Neural crest cell (in vitro differentiated cells): ENCODE results near the gene PIK3R2. TPM values are rescaled to one million over a fixed set of nuclear protein-coding genes. Genes with fewer than 3 reads are reported as not detected.
"Not testable (repeated sequence)": the region's sequence is repeated elsewhere in the genome, so short reads cannot be mapped to it uniquely, and the experiment has no call there.

Experiments
- DNase-seq: peaks from one replicate; pipeline ENCODE4 v3.0.0; 2021; ENCODE audit warnings: low read depth, mixed read lengths, low spot score
- H3K27ac Mint-ChIP-seq: one replicate; pipeline ENCODE4 v1.8.0; 2021; ENCODE audit warnings: mild to moderate bottlenecking, mixed read lengths; ENCODE audit not compliant: unreplicated experiment
- H3K27me3 Mint-ChIP-seq: 2 replicates; pipeline ENCODE4 v1.8.0; 2021; ENCODE audit warnings: low read depth, mild to moderate bottlenecking, mixed read lengths
- H3K36me3 Mint-ChIP-seq: 2 replicates; pipeline ENCODE4 v1.8.0; 2021; ENCODE audit warnings: low read depth, mild to moderate bottlenecking, mixed read lengths
- H3K4me1 Mint-ChIP-seq: 2 replicates; pipeline ENCODE4 v1.8.0; 2021; ENCODE audit warnings: mixed read lengths
- H3K4me3 Mint-ChIP-seq: one replicate; pipeline ENCODE4 v1.8.0; 2021; ENCODE audit warnings: mild to moderate bottlenecking, mixed read lengths
- H3K9me3 Mint-ChIP-seq: 2 replicates; pipeline ENCODE4 v1.8.0; 2021; ENCODE audit warnings: mixed read lengths
- total RNA-seq: library from RNA; stranded (reverse); gene quantifications from 2 replicates; pipeline ENCODE4 v1.2.1, GENCODE V29; 2021
- TF ChIP-seq, protein P1 (sequence below): fragments of 200-600 bp; sonication (generic); conservative IDR thresholded peaks from 2 replicates; pipeline ENCODE4 v1.5.0; 2021; ENCODE audit warnings: antibody characterized with exemption, mild to moderate bottlenecking

The PIK3R2 gene
- total RNA-seq, 1 donor from 2014 or later, result 72.5 TPM

- Mint-ChIP-seq H3K4me1 (peaks cover 20% of the 10 kb centered on the region), H3K27me3 (peaks cover 14% of the 10 kb centered on the region), H3K4me3 (peak overlapping the region; percentile 56), H3K36me3 (no peaks in the 10 kb centered on the region), H3K9me3 (no peaks in the 10 kb centered on the region), H3K27ac (no peak overlapping the region)
- DNase-seq, result no peak
- TF ChIP-seq, protein P1, sequence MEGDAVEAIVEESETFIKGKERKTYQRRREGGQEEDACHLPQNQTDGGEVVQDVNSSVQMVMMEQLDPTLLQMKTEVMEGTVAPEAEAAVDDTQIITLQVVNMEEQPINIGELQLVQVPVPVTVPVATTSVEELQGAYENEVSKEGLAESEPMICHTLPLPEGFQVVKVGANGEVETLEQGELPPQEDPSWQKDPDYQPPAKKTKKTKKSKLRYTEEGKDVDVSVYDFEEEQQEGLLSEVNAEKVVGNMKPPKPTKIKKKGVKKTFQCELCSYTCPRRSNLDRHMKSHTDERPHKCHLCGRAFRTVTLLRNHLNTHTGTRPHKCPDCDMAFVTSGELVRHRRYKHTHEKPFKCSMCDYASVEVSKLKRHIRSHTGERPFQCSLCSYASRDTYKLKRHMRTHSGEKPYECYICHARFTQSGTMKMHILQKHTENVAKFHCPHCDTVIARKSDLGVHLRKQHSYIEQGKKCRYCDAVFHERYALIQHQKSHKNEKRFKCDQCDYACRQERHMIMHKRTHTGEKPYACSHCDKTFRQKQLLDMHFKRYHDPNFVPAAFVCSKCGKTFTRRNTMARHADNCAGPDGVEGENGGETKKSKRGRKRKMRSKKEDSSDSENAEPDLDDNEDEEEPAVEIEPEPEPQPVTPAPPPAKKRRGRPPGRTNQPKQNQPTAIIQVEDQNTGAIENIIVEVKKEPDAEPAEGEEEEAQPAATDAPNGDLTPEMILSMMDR, result peak; percentile 66
Measured at GRCh38 chr19:18208098-18208951, 55.4 kb downstream of the PIK3R2 start.

DNA sequence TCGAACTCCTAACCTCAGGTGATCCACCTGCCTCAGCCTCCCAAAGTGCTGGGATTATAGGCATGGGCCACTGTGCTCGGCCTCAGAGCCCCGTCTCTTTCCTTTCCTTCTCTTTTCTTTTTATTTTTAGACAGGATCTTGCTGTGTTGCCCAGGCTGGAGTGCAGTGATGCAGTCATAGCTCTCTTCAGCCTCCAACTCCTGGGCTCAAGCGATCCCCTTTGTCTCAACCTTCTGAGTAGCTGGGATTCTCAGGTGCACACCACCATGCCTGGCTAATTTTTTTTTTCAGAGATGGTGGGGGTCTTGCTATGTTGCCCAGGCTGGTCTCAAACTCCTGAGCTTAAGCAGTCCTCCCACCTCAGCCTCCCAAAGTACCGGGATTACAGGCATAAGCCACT, 56.9 kb downstream of the PIK3R2 start:
- not testable (repeated sequence) for H3K4me3 Mint-ChIP-seq, H3K36me3 Mint-ChIP-seq, H3K4me1 Mint-ChIP-seq, DNase-seq, H3K9me3 Mint-ChIP-seq, H3K27ac Mint-ChIP-seq
- peaks cover 11% of the 10 kb centered on the region for H3K27me3 Mint-ChIP-seq

DNA sequence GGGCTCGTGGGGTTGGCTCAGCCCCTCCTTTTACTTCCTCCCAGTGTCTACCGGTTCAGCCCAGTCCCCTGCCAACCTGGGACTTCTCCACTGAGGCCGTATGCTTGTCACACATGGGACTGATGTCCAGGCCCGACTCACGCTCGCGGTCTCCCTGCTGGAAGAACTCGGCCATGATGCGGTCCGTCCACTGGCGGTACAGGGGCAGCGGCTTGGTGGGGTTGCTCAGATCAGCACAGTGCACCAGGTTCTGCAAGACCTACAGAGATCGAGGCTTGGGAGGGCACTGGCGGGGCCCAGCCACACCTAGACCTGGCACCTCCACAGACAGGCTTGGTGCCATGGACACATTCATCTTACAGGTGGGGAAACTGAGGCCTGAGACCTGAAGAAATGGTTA, 58.7 kb downstream of the PIK3R2 start:
- H3K4me3 Mint-ChIP-seq, result no peak overlapping the region
- DNase-seq, result no peak
- no peaks in the 10 kb centered on the region for H3K36me3 Mint-ChIP-seq
- TF ChIP-seq, protein P1, result no peak
- peaks cover 11% of the 10 kb centered on the region for H3K27me3 Mint-ChIP-seq
- H3K9me3 Mint-ChIP-seq, result no peaks in the 10 kb centered on the region
- no peaks in the 10 kb centered on the region for H3K4me1 Mint-ChIP-seq
- no peak overlapping the region for H3K27ac Mint-ChIP-seq

DNA sequence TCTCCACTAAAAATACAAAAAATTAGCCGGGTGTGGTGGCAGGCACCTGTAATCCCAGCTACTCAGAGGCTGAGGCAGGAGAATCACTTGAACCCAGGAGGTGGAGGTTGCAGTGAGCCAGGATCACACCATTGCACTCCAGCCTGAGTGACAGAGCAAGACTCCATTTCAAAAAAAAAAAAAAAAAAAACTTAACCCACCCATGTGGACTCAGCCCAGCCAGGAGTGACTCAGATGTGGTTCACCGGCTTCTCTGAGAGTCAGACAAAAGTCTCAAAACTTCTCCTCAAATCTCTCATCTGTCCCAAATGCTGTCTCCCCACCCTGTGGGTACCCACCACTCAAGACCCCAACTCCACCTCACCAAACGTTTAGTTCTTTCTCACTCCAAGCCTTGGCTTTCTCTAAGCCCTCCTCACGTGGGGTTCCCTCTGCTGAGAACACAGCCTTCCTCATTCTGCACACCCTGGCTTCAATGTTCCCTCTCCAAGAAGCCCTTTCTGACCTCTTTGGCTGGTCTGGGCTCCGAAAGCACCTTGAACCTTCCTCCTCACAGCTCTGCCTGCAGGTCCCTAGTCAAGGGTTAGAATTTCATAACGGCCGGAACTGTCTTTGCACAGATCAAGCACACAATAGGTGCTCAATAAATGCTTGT, 61.9 kb downstream of the PIK3R2 start:
- peaks cover 21% of the 10 kb centered on the region for H3K27me3 Mint-ChIP-seq
- TF ChIP-seq, protein P1, result no peak
- no peaks in the 10 kb centered on the region for H3K4me1 Mint-ChIP-seq
- no peak overlapping the region for H3K27ac Mint-ChIP-seq
- no peaks in the 10 kb centered on the region for H3K9me3 Mint-ChIP-seq
- H3K4me3 Mint-ChIP-seq, result no peak overlapping the region
- no peaks in the 10 kb centered on the region for H3K36me3 Mint-ChIP-seq
- DNase-seq, result no peak

DNA sequence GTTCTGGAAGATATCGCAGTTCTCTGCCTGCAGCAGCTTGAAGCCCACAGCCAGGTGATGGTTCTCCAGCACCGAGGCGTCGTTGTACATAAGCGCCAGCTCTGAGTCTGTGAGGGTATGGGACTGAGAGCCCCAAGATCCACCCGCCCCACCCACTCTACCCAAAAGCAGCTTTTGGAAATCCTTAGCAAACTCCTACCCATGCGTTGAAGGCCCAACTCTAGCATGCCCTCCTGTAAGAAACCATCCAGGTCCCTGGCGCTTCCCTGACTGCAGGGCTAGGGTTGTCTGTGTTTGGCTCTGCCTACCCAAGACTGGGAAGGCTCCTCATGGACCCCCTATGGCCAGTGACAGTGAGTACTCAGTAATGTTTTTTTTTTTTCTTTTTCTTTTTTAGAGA, 63.8 kb downstream of the PIK3R2 start:
- DNase-seq, result no peak
- TF ChIP-seq, protein P1, result no peak
- Mint-ChIP-seq H3K27me3 (peaks cover 32% of the 10 kb centered on the region), H3K27ac (no peak overlapping the region), H3K4me3 (no peak overlapping the region), H3K9me3 (no peaks in the 10 kb centered on the region), H3K36me3 (no peaks in the 10 kb centered on the region), H3K4me1 (no peaks in the 10 kb centered on the region)

GRCh38 chr19:18218159-18218558, 65.2 kb downstream of the PIK3R2 start:
- Mint-ChIP-seq H3K4me1 (no peaks in the 10 kb centered on the region), H3K9me3 (no peaks in the 10 kb centered on the region), H3K36me3 (no peaks in the 10 kb centered on the region), H3K27me3 (peaks cover 39% of the 10 kb centered on the region), H3K4me3 (no peak overlapping the region), H3K27ac (no peak overlapping the region)
- DNase-seq, result no peak
- TF ChIP-seq, protein P1, result no peak
